NCI-H526 (cell line): ENCODE measurements around the gene PCDH9.
A peak's percentile ranks its signal among the peaks of the same experiment; 100 is the strongest.

ENCODE experiments used
- DNase-seq, 2 experiments: peaks; one replicate each; lab custom pipeline; 2025; lab: John Stamatoyannopoulos, UW

Gene PCDH9

DNA sequence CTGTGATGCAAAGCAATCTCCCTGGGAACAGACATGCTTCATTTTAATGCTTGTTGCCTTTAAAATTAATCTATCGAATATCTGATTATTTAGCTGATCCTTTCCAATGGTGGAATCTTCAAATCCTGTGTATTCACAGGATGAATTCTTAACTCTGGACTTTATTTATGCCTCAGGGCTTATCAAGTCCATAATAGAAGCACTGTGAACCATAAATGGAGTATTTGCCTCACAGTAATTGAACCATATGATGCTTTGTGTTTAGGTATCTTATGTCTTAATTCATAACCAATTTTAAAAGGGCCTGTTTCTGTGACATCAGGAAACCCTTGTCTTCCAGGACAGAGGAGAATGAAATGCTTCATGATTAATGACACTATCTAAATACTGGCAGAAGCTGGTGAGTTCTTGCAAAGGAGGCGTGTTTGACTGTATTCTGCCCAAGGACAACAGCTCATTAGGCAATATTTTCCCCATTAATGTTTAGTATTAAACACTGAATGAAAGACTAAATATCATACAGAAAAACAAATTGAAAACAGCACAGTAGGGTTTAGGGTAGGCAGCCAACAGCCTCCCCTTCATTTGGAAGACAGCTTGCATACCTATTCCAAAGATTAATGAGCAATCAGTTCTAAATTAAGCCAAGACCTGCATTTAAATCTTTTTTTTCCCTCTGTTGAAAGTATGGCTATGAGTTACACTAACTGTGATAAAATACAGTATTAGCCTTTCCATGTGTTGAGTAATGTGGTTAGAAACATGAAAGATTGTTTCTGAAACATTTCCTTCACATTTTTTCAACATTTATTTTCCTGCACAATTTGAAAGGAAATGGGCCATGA is 709.4 kb downstream of the PCDH9 start:
- no peak for DNase-seq

DNA sequence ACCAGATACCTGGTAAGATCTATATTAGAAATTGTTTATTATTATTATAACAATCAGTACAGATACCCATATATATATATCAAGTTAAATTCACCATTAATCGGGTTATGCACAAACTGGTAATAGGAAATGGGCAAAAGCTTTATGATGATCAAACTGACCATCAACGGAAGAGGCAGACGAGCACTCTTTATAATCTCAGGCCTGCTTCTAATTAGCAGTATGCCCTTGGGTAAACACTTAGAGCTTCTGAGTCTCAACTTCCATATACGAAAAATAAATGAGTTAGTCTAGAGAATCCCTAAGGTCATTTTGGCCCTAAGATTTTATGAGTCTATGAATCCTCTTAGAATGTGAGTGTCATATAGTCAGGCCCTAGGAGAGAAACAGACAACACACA is 710.9 kb downstream of the PCDH9 start:
- DNase-seq, result peak in 1 of 2 experiments; percentile 5

DNA sequence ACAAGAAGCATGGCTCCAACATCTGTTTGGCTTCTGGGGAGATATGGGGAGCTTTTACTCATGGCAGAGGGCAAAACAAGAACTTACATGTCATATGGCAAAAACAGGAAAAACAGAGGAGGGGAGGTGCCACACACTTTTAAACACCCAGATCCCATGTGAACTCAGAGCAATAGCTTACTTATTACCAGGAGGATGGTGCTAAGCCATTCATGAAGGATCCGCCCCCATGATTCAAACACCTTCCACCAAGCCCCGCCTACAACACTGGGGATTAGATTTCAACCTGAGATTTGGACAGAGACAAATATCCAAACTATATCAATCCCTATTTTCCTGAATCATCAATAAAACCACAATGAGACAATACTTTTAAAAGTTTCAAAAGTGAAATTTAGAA is 712.1 kb downstream of the PCDH9 start:
- DNase-seq, result no peak

DNA sequence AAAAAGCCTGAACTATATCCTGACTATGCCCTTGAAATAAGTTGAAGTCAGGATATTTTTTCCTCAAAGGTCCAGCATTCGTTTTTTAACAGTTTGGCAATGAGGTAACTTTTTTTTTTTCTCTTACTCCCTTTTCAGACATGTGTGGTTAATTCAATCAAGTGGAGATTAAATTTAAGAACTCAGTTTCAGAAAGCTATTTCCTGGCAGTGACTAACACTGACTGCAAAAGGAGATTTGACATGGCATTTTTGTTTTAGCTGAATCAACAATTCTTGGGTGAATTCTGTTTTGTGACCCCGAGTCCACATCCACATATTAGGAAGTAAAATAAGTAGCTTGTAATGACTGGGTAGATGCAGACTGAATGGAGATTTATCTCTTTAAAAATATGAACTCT is 716.4 kb downstream of the PCDH9 start:
- DNase-seq, result no peak

DNA sequence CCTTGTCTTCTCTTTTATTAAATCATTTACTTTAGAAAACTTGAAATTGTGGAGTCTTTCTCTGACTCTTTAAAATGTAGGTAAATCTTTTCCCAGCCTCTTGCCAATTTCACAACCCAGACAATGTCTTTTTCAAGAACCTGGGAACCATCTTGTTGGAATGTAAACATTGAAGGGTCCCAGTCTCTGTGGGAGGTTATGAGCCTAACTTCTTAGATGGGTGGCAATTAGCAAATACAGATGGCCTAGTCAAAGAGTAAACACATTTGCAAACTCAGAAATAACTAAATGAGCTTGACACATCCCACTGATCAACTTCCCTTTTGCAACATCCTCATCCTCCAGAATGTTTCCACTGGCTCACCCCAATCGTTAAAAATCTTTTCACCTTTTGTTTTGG is 721.0 kb downstream of the PCDH9 start:
- DNase-seq, result no peak

DNA sequence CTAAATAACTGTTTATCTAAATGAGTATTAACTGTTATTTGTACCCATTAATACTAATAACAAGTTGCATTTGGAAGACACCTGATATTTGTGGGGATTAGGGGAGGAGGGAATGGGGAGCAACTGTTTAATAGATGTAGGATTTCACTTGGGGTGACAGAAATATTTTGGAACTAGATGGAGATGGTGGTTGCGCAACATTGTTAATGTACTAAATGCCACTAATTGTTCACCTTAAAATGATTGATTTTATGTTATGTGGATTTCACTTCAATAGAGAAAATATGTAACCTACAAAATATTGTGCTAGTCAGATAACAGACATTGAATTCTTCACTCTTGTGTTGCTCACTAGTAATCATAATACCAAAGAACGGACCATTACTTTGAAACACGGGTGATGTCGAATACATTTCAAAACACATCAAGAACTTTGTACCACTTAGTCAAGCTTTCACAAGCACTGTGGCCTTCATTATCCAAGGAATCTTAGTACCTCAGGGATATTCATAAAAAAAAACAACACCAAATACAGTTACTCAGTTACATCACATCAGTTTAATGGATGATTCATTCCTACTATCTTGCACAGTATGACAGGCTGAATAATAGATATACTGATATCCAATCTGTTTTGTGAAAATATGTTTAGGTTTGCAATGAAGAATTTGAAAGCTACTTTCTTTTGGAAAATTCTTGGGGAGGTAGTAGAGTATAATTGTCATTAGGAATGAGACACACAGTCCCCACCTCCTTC is 721.8 kb downstream of the PCDH9 start:
- no peak for DNase-seq

DNA sequence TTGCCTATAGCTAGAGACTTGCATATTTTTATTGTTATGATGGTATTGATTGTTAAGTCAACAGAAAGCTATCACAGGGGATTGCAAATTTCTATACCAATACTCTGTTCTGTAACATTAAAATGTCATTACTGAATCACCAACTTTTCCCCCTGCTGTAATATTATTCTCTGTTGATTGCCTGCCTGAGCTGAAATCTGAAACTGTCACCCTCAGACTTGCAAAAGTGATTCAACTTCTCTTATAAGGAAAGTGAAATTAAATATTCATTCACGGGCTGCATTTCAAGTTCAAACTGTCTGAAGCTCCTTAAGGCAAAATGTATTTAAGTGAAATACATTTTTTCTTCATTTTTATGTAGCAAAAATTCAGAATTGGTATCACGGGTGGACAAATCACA is 723.2 kb downstream of the PCDH9 start:
- DNase-seq, result no peak

DNA sequence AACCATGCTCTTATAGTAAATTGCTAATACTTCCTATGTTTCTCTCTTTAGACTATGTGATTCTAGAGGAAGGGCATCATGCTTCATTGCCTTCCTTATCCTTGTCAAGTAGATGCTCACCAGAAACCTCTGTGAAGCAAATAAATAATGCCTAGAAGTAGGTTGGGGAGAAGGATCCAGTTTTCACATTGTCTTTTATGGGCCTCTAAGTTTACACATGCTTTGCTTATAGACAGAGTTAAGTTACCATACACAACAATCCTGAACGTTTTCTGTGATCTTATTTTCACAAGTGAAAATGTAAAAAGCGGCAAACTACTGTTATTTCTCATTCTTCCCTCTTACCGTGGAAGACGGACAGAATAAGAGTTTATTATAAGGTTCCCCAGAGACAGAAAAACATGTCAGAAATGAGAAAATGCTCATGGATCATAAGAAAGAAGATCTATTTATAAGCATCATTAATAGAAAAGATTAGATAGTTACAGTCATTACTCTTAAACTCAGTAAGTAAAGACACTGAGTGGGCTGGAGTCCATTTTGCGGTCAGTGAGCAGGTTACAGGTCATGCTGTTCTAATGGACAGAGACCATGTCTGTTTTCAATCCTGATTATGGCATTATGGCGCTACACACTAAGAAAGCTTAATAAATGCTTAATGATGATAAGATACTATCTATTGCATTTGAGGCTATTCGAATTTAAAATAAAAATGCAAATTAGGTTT is 723.9 kb downstream of the PCDH9 start:
- no peak for DNase-seq

DNA sequence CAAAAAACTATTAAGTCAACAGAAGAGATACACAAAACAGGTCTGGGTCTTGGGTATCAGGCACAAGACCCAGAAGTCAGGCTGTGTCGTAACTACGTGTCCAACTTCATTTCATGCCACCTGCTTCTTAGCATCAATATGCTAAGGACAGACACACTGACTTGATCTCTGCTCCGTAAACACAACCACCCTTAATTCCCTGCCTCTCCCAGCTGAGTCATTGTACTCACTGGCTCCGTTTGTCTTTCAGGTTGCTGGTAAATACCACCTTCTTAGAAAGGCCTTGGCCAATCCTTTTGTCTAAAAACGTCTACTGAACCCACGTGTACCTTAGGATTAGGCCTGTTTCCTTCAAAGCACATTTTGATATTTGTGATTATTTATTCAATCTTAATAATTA is 726.2 kb downstream of the PCDH9 start:
- DNase-seq, result no peak

DNA sequence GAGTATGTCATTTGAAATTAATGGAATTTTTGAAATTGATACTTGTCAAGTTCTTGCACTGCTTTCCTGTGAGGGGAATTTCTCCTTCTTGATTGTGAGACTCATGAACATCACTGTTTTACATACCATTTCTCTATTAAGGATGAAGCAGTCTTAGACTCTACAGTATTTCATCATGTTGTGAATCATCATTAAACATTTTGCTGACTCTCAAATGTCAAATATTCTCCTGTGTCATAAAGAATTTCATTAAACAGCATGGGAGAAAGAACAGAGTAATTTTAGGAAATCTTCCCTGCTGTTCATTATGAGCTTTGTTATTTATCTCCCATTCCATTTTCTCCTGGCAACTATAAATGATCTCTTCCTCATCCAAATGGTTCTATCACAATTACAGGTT is 729.0 kb downstream of the PCDH9 start:
- no peak for DNase-seq

DNA sequence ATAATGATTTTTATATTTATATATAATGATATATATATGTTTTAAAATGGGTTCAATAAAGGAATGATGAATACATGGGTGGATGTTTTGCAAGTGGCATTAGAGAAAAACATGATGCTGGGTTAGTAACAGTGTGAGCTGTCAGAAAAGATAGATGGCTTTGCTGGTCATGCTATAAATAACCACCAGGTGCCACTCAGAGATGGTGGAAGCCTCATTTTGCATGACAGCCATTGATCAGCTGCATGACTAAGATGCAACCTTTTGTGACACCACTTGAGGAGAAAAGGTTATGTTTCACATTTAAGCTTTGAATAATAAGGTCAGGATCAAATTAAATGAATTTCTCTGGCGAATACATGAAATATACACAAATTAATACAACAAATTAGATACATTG is 737.7 kb downstream of the PCDH9 start:
- DNase-seq, result peak in 1 of 2 experiments; percentile 54

DNA sequence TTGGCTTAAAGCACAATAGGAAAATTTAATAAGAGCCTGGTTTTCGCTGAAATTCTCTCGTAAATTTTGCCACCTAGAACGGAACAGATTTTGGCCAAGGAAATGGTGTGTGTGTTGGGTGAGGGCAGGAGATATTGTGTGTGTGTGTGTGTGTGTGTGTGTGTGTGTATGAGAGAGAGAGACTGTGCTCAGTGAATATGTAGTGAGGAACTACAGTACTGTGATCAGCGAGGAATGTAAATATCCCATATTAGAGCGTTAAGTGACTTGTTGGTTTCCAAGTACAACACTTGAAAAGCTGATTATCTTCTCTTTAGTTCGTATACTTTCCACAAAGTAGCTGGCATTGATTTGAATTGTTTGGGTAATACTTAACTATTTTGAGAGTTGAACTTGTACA is 738.9 kb downstream of the PCDH9 start:
- DNase-seq, result no peak

DNA sequence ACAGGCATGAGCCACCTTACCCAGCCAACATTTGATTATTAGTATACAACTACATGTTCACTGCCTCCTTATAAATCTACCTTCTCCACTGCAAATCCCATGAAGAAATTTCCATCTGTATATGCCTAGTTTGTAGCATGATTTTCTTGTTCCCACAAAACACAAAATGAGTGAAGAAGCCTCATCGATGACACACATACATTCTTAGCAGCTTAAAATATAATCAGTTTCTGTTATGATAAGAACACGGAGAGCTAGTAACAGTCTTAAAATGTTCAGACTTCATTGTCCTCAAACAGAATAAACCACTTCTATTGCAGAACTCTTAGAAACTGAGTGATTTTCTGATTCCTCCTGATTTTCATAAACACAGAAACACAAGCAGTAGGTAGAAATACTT is 740.5 kb downstream of the PCDH9 start:
- no peak for DNase-seq

DNA sequence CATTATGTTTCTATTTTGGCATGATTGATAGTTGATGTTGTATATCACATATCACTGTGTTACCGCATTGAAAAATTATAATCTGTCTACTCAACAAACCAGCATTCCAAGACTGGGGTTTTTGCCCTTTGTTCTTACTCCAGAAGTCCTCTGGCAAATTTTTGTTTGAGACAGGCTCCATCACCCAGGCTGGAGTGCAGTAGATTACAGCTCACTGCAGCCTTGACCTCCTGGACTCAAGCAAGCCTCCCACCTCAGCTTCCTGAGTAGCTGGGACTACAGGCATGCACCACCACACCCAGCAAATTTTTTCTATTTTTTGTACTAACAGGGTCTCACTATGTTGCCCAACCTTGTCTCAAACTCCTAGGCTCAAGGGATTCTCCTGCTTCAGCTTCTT is 741.0 kb downstream of the PCDH9 start:
- DNase-seq, result no peak

DNA sequence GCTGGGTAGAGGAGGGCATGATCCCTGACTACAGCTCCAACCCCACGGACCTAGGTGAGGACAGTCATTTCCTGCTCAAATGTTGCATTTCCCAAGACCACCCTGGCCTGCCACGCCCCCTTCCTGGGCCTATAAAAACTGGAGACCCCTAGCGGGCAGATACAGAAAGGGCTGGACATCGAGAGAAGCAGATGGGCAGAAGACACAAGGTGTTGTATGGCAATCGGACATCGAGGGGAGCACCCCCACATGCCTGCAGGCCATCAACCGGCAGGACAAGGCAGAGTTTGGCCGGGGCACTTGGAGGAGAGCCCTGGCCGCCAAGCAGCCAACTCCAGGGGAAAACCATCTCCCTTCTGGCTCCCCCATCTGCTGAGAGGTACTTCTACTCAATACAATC is 746.4 kb downstream of the PCDH9 start:
- no peak for DNase-seq

DNA sequence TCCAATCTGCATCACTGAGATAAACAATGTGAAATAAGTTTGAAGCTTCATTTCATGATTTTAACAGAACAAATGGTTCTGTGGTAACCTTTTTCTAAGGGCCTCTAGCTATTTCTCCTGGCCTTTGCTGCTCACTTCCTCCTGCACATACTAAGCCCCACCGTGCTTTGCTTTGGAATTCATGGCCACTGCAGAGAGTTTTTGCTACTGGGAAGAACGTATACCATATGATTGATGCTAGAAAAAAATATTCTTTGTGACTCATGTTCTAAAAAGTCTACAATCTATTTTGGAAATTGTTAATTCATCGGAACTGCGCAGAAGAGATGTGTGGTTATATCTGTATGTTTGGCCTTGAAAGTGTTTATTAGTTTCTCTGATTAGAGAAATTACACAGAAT is 747.3 kb downstream of the PCDH9 start:
- DNase-seq, result no peak

DNA sequence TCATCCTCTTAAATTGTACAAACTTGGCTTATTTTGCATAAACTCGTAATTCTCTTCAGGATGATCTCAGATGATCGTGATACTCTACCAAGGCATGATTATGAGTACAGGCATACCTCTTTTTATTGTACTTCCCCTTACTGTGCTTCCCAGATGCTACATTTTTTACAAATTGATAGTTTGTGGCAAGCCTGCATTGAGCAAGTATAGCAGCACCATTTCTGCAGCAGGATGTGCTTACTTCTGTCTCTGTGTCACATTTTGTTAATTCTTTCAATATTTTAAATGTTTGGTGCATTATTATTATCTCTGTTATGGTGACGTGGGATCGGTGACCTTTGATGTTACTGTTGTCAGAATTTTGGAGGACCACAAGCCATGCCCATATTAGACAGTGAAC is 752.3 kb downstream of the PCDH9 start:
- peak in 1 of 2 experiments; percentile 13 for DNase-seq

DNA sequence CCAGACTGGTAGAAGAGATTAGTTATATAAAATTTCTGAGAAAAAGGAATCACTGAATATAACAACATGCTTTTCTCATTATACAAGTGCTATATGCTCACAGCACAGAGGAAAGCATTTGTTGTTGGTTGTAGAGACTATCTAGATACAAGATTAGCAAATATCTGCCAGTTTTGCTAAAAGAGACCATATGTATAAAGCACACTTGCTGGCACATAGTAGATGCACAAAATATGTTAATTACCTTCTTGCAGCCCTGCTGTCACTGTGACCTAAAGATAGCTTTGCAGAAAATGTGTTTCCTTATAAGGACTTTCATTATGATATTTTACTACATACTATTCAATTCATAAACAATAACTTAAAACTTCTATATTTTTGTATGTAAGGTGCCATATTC is 755.1 kb downstream of the PCDH9 start:
- no peak for DNase-seq

DNA sequence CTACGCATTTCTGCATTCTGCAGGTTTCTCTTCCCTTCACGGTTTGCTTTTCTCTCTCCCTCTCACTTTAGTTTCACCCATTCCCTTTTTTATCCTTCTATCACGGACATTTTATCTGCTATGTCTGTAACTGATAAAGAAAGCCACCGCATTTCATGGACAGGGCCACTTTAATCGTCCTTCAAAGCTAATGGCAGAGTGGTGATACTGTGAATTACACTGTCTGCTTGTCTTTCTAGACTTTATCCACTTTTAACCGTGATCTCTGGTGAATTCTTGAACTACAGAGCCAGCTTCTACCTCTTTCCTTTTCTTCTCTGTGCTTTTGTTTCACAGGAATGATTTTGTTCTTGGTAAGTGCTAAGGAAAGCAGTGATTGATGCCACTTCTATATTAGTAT is 760.4 kb downstream of the PCDH9 start:
- no peak for DNase-seq

DNA sequence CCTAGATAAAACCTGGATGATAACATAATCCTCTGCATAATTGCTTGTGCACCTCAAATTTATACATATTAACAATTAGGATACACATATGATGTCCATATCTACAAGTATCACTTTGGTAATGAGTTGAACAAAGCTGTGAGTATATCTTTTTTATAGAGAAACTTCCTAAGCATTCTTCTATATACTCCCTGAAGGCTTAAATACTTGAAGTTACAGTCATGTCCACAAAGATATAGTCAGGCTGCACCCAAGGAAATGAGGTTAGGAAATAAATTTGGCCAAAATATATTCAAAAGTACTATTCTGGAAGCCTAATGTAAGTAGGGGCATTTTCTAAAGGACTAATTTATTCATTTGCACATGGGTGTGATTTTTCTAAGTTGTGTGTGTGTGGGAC is 761.5 kb downstream of the PCDH9 start:
- no peak for DNase-seq

DNA sequence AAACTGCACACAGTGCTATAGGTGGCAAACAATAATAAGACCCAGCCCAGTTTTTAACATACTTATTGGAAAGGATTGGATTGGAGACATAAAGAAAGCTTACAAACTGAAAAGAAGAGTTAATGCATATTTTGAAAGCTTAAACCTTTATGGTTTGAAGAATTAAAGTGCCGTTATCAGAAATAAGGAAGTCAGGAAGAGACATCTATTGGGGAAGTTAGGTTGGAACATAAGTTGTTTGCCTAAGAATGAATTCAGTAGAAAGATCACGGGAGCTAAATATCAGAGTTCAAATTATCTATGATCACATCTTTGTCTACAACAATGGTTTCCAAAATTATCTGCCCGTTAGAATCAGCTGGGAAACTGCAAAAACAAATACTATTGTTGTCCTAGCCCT is 767.9 kb downstream of the PCDH9 start:
- DNase-seq, result no peak

DNA sequence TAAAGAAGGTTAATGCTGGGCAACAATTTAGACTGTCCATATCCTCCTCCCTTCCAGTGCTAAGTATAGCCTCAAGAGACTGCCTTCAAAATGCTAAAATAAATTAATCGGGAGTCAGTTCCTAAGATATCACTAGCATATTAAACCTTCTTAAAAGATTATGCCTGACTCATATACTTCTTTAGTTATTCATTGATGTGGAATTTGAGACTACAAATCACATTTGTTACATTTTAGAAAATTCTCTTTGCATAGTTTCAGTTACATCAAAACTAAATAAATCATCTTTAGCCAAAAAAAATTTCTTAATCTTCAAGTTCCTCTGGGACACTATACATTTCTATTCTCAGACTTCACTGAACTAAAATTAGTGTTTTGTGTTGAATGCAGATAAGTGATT is 769.1 kb downstream of the PCDH9 start:
- DNase-seq, result no peak

DNA sequence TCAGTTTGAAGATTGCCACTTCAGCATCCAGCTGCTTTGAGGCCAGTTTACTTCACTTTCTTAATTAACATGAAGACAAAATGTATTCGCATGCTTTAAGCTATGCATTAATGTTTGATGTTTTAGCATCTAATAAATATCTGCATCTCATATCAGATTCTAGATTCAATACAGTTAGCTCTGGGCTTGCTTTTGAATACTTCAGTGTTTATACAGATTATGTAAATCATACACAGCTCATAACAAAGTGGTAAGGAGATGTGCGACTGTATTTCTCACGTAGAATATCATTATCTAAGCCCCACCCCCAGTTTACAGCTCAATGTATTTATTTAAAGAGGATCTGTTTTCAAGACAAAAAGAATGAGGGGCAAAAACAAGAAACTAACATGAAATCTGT is 770.5 kb downstream of the PCDH9 start:
- DNase-seq, result no peak
